ENCODE results near the gene BRWD1. TPM values are rescaled to one million over a fixed set of nuclear protein-coding genes. Genes with fewer than 3 reads are reported as not detected.

The BRWD1 gene
- polyA plus RNA-seq, 1 donor (not counting 4 experiments of a cell fraction or from before 2014, with no cell fraction given), result 15.1 TPM

GRCh38 chr21:39359382-39359781, 46.0 kb upstream of the BRWD1 start:
- H2AFZ ChIP-seq (ENCODE audit: control insufficient read depth, low read length), result no peak overlapping the region
- H3K79me2 ChIP-seq (ENCODE audit: control insufficient read depth, insufficient read depth, low read length), result no peaks in the 10 kb centered on the region
- H3K4me2 ChIP-seq (ENCODE audit: control insufficient read depth, extremely low read depth, insufficient read depth, low read depth, low read length), result no peak overlapping the region
- no peaks in the 10 kb centered on the region for H3K9me1 ChIP-seq (ENCODE audit: control insufficient read depth, extremely low read depth, insufficient read depth, low read length)
- H3K4me1 ChIP-seq (ENCODE audit: control insufficient read depth, extremely low read depth, insufficient read depth, low read length), result peaks cover 2% of the 10 kb centered on the region
- dilution Hi-C loops (cut with MboI; ENCODE audit: extremely low pct_ligation_motif_present, low sequenced_read_pairs), result no loop called here
- TF ChIP-seq EZH2 (IDR thresholded peaks at IDR 0.05; ENCODE audit: low read length) (no peak), CTCF (optimal IDR thresholded peaks at IDR 0.05 in 1 of 3, IDR thresholded peaks at IDR 0.05 in 1 of 3, conservative IDR thresholded peaks at IDR 0.05 in 1 of 3; ENCODE audit: extremely low read depth in 1 of 3, insufficient read depth in 2 of 3, low read length in 3 of 3) (no peak)
- H4K20me1 ChIP-seq (ENCODE audit: control insufficient read depth, extremely low read depth, insufficient read depth, low read length), result no peaks in the 10 kb centered on the region
- H3K27ac ChIP-seq (ENCODE audit: control insufficient read depth, insufficient read depth, low read length), result no peak overlapping the region
- no peak overlapping the region for H3K9ac ChIP-seq (ENCODE audit: control insufficient read depth, extremely low read depth, insufficient read depth, low read length)
- no peaks in the 10 kb centered on the region for H3K36me3 ChIP-seq (ENCODE audit: control insufficient read depth in 2 of 2, extremely low read depth in 1 of 2, insufficient read depth in 2 of 2, low read length in 2 of 2)
- DNase-seq (ENCODE audit: low read depth, low spot score) (no peak), FAIRE-seq (no peak)
- H3K27me3 ChIP-seq (ENCODE audit: control insufficient read depth, extremely low read depth, insufficient read depth, low read length), result no peaks in the 10 kb centered on the region
- no peak overlapping the region for H3K4me3 ChIP-seq (ENCODE audit: control insufficient read depth in 2 of 3, extremely low read depth in 1 of 3, insufficient read depth in 2 of 3, low read depth in 1 of 3, low read length in 3 of 3)
- no peaks in the 10 kb centered on the region for H3K9me3 ChIP-seq (ENCODE audit: control insufficient read depth, low read depth, low read length)

- Histone ChIP-seq H3K4me3 (ENCODE audit: control insufficient read depth in 2 of 3, extremely low read depth in 1 of 3, insufficient read depth in 2 of 3, low read depth in 1 of 3, low read length in 3 of 3) (no peak overlapping the region), H3K36me3 (ENCODE audit: control insufficient read depth in 2 of 2, extremely low read depth in 1 of 2, insufficient read depth in 2 of 2, low read length in 2 of 2) (no peaks in the 10 kb centered on the region), H4K20me1 (ENCODE audit: control insufficient read depth, extremely low read depth, insufficient read depth, low read length) (no peaks in the 10 kb centered on the region), H3K4me1 (ENCODE audit: control insufficient read depth, extremely low read depth, insufficient read depth, low read length) (peaks cover 7% of the 10 kb centered on the region), H3K9me1 (ENCODE audit: control insufficient read depth, extremely low read depth, insufficient read depth, low read length) (no peaks in the 10 kb centered on the region), H3K4me2 (ENCODE audit: control insufficient read depth, extremely low read depth, insufficient read depth, low read depth, low read length) (no peak overlapping the region), H2AFZ (ENCODE audit: control insufficient read depth, low read length) (no peak overlapping the region), H3K27me3 (ENCODE audit: control insufficient read depth, extremely low read depth, insufficient read depth, low read length) (no peaks in the 10 kb centered on the region), H3K9me3 (ENCODE audit: control insufficient read depth, low read depth, low read length) (no peaks in the 10 kb centered on the region), H3K27ac (ENCODE audit: control insufficient read depth, insufficient read depth, low read length) (no peak overlapping the region), H3K79me2 (ENCODE audit: control insufficient read depth, insufficient read depth, low read length) (peaks cover 1% of the 10 kb centered on the region), H3K9ac (ENCODE audit: control insufficient read depth, extremely low read depth, insufficient read depth, low read length) (no peak overlapping the region)
- DNase-seq (ENCODE audit: low read depth, low spot score) (no peak), FAIRE-seq (no peak)
- dilution Hi-C loops (cut with MboI; ENCODE audit: extremely low pct_ligation_motif_present, low sequenced_read_pairs), result no loop called here
- TF ChIP-seq EZH2 (IDR thresholded peaks at IDR 0.05; ENCODE audit: low read length) (no peak), CTCF (optimal IDR thresholded peaks at IDR 0.05 in 1 of 3, IDR thresholded peaks at IDR 0.05 in 1 of 3, conservative IDR thresholded peaks at IDR 0.05 in 1 of 3; ENCODE audit: extremely low read depth in 1 of 3, insufficient read depth in 2 of 3, low read length in 3 of 3) (no peak)
Observed at GRCh38 chr21:39353295-39353694, 39.9 kb upstream of the BRWD1 start.

Measured in keratinocyte (primary cell).